Mesendoderm (in vitro differentiated cells): Measurements from ENCODE around the gene DPM2.
A peak's percentile ranks its signal among the peaks of the same experiment; 100 is the strongest.

ENCODE experiments used
- DNase-seq: peaks from one replicate; pipeline ENCODE4 v3.0.0; 2013
- H2AK5ac ChIP-seq: 2 replicates; pipeline ENCODE4 v1.6.1; 2013; ENCODE audit warnings: low read length, inconsistent platforms
- H2BK120ac ChIP-seq: 2 replicates; pipeline ENCODE4 v1.6.1; 2013; ENCODE audit warnings: low read depth, mild to moderate bottlenecking, low read length, moderate library complexity, mixed read lengths
- H2BK15ac ChIP-seq: replicated peaks from 2 replicates; pipeline ENCODE4 v1.6.1; 2013; ENCODE audit warnings: low read depth, mild to moderate bottlenecking, moderate library complexity
- H2BK5ac ChIP-seq: 2 replicates; pipeline ENCODE4 v1.6.1; 2013; ENCODE audit warnings: low read length, inconsistent platforms
- H3K18ac ChIP-seq: 2 replicates; pipeline ENCODE4 v1.6.1; 2013; ENCODE audit warnings: mild to moderate bottlenecking, low read length, mixed read lengths
- H3K23ac ChIP-seq: one replicate; pipeline ENCODE4 v1.6.1; 2013; ENCODE audit warnings: low read length
- H3K27ac ChIP-seq: 2 replicates; pipeline ENCODE4 v1.5.1; 2013; ENCODE audit warnings: low read depth, mild to moderate bottlenecking, inconsistent platforms, low read length, moderate library complexity
- H3K27me3 ChIP-seq: 2 replicates; pipeline ENCODE4 v1.6.1; 2013; ENCODE audit warnings: low read length, control low read depth, mild to moderate bottlenecking, inconsistent platforms; ENCODE audit not compliant: insufficient read depth, poor library complexity
- H3K36me3 ChIP-seq: 2 replicates; pipeline ENCODE4 v1.6.1; 2013; ENCODE audit warnings: low read length, inconsistent platforms; ENCODE audit not compliant: control insufficient read depth, insufficient read depth
- H3K4ac ChIP-seq: one replicate; pipeline ENCODE4 v1.6.1; 2013; ENCODE audit warnings: low read depth, mild to moderate bottlenecking, low read length, moderate library complexity
- H3K4me1 ChIP-seq: 2 replicates; pipeline ENCODE4 v1.6.1; 2013; ENCODE audit warnings: low read depth, low read length, inconsistent platforms; ENCODE audit not compliant: control insufficient read depth
- H3K4me2 ChIP-seq: 2 replicates; pipeline ENCODE4 v1.6.1; 2013; ENCODE audit warnings: low read length
- H3K4me3 ChIP-seq: 2 replicates; pipeline ENCODE4 v1.5.1; 2013; ENCODE audit warnings: mild to moderate bottlenecking, low read length
- H3K56ac ChIP-seq: one replicate; pipeline ENCODE4 v1.6.1; 2013; ENCODE audit warnings: low read length
- H3K79me1 ChIP-seq: 2 replicates; pipeline ENCODE4 v1.6.1; 2013; ENCODE audit warnings: low read length, inconsistent platforms
- H3K79me2 ChIP-seq: 2 replicates; pipeline ENCODE4 v1.6.1; 2013; ENCODE audit warnings: mild to moderate bottlenecking, low read length; ENCODE audit not compliant: control insufficient read depth, insufficient read depth
- H3K9ac ChIP-seq: 2 replicates; pipeline ENCODE4 v1.6.1; 2013; ENCODE audit warnings: low read length, inconsistent platforms
- H4K5ac ChIP-seq: one replicate; pipeline ENCODE4 v1.6.1; 2013; ENCODE audit warnings: low read length
- H4K8ac ChIP-seq: one replicate; pipeline ENCODE4 v1.6.1; 2013; ENCODE audit warnings: low read depth, mild to moderate bottlenecking, control low read depth, low read length, moderate library complexity
- whole genome bisulfite sequencing: extraction: QIAGEN DNeasy Blood & Tissue Kit; methylation state at CpG from one replicate; pipeline ENCODE4 v1.1.7; 2013; ENCODE audit warnings: low lambda C conversion rate, missing lambda C conversion rate; ENCODE audit not compliant: insufficient coverage; ENCODE audit errors: extremely low coverage; 5-methylcytosine and 5-hydroxymethylcytosine counted together

Gene DPM2

GRCh38 chr9:127918183-127919107, 19.2 kb downstream of the DPM2 start:
- Histone ChIP-seq H3K9ac (no peak overlapping the region), H3K56ac (no peak overlapping the region), H2AK5ac (no peak overlapping the region), H2BK5ac (no peak overlapping the region), H3K27me3 (no peaks in the 10 kb centered on the region), H2BK120ac (no peak overlapping the region), H4K8ac (no peak overlapping the region), H3K4me1 (no peaks in the 10 kb centered on the region), H3K27ac (no peak overlapping the region), H3K36me3 (no peaks in the 10 kb centered on the region), H2BK15ac (no peak overlapping the region), H4K5ac (no peak overlapping the region), H3K79me2 (no peaks in the 10 kb centered on the region), H3K79me1 (no peaks in the 10 kb centered on the region), H3K4me2 (no peak overlapping the region), H3K4ac (no peak overlapping the region), H3K23ac (no peak overlapping the region), H3K18ac (no peak overlapping the region), H3K4me3 (no peak overlapping the region)
- WGBS, result no CpG with 5 or more reads among the region's 8 CpGs
- peak; percentile 65 for DNase-seq

GRCh38 chr9:127917603-127918002, 20.1 kb downstream of the DPM2 start:
- Histone ChIP-seq H3K23ac (no peak overlapping the region), H3K56ac (no peak overlapping the region), H2BK120ac (no peak overlapping the region), H3K4ac (no peak overlapping the region), H3K18ac (no peak overlapping the region), H3K36me3 (no peaks in the 10 kb centered on the region), H3K9ac (no peak overlapping the region), H3K4me1 (no peaks in the 10 kb centered on the region), H2BK5ac (no peak overlapping the region), H2AK5ac (no peak overlapping the region), H2BK15ac (no peak overlapping the region), H3K79me2 (no peaks in the 10 kb centered on the region), H3K4me3 (no peak overlapping the region), H3K27ac (no peak overlapping the region), H3K4me2 (no peak overlapping the region), H4K5ac (no peak overlapping the region), H3K27me3 (no peaks in the 10 kb centered on the region), H3K79me1 (no peaks in the 10 kb centered on the region), H4K8ac (no peak overlapping the region)
- no peak for DNase-seq
- no CpG with 5 or more reads among the region's 6 CpGs for WGBS

GRCh38 chr9:127916720-127917581, 20.7 kb downstream of the DPM2 start, which contains the start of gene ST6GALNAC4:
Gene ST6GALNAC4 (minus strand): TSS chr9:127917041. CDS start chr9:127916419, 622 bp downstream.
- WGBS, result no CpG with 5 or more reads among the region's 71 CpGs
- H3K4me3 ChIP-seq, result peak within 1 kb of the TSS; percentile 48
- no peaks in the 10 kb centered on the region for H3K79me2 ChIP-seq
- H4K5ac ChIP-seq, result no peak within 1 kb of the TSS
- H3K36me3 ChIP-seq, result no peaks in the 10 kb centered on the region
- H3K79me1 ChIP-seq, result no peaks in the 10 kb centered on the region
- H4K8ac ChIP-seq, result no peak within 1 kb of the TSS
- H2BK5ac ChIP-seq, result no peak within 1 kb of the TSS
- H3K56ac ChIP-seq, result peak within 1 kb of the TSS; percentile 83
- peak; percentile 91 for DNase-seq
- H3K4me2 ChIP-seq, result peak within 1 kb of the TSS; percentile 89
- no peak within 1 kb of the TSS for H2BK120ac ChIP-seq
- H3K4me1 ChIP-seq, result no peaks in the 10 kb centered on the region
- H3K27ac ChIP-seq, result no peak within 1 kb of the TSS
- H2AK5ac ChIP-seq, result no peak within 1 kb of the TSS
- no peak within 1 kb of the TSS for H3K23ac ChIP-seq
- H2BK15ac ChIP-seq, result no peak within 1 kb of the TSS
- H3K4ac ChIP-seq, result no peak within 1 kb of the TSS
- H3K18ac ChIP-seq, result no peak within 1 kb of the TSS
- H3K27me3 ChIP-seq, result no peaks in the 10 kb centered on the region
- peak within 1 kb of the TSS; percentile 71 for H3K9ac ChIP-seq

GRCh38 chr9:127915801-127916719, 21.6 kb downstream of the DPM2 start:
- no peaks in the 10 kb centered on the region for H3K4me1 ChIP-seq
- no peak overlapping the region for H4K8ac ChIP-seq
- no peak overlapping the region for H2BK5ac ChIP-seq
- WGBS, result no CpG with 5 or more reads among the region's 27 CpGs
- peak overlapping the region; percentile 48 for H3K4me3 ChIP-seq
- H3K4me2 ChIP-seq, result peak overlapping the region; percentile 89
- no peaks in the 10 kb centered on the region for H3K27me3 ChIP-seq
- no peaks in the 10 kb centered on the region for H3K36me3 ChIP-seq
- H3K9ac ChIP-seq, result peak overlapping the region; percentile 71
- no peak overlapping the region for H2BK15ac ChIP-seq
- DNase-seq, result no peak
- H4K5ac ChIP-seq, result no peak overlapping the region
- no peak overlapping the region for H2BK120ac ChIP-seq
- H3K18ac ChIP-seq, result no peak overlapping the region
- H3K79me2 ChIP-seq, result no peaks in the 10 kb centered on the region
- no peak overlapping the region for H2AK5ac ChIP-seq
- H3K56ac ChIP-seq, result peak overlapping the region; percentile 83
- H3K27ac ChIP-seq, result no peak overlapping the region
- no peaks in the 10 kb centered on the region for H3K79me1 ChIP-seq
- H3K4ac ChIP-seq, result no peak overlapping the region
- H3K23ac ChIP-seq, result no peak overlapping the region

GRCh38 chr9:127915325-127915752, 22.3 kb downstream of the DPM2 start:
- no peak for DNase-seq
- Histone ChIP-seq H3K4ac (no peak overlapping the region), H2AK5ac (no peak overlapping the region), H3K79me1 (no peaks in the 10 kb centered on the region), H3K56ac (no peak overlapping the region), H3K79me2 (no peaks in the 10 kb centered on the region), H3K36me3 (no peaks in the 10 kb centered on the region), H2BK120ac (no peak overlapping the region), H4K8ac (no peak overlapping the region), H3K9ac (no peak overlapping the region), H3K4me2 (no peak overlapping the region), H3K4me1 (no peaks in the 10 kb centered on the region), H3K18ac (no peak overlapping the region), H3K23ac (no peak overlapping the region), H3K4me3 (no peak overlapping the region), H3K27me3 (no peaks in the 10 kb centered on the region), H2BK5ac (no peak overlapping the region), H4K5ac (no peak overlapping the region), H3K27ac (no peak overlapping the region), H2BK15ac (no peak overlapping the region)
- no CpG with 5 or more reads among the region's 5 CpGs for WGBS
